SK-N-MC (cell line): Measurements from ENCODE around the gene IL10RB.

Experiments
- DNase-seq: peaks from one replicate; pipeline ENCODE4 v3.0.0-alpha.2; 2011; ENCODE audit warnings: low read depth, low spot score
- H3K27ac ChIP-seq: fragments of 200-600 bp; sonication (generic); 2 replicates; pipeline ENCODE4 v1.5.1; 2016; ENCODE audit warnings: mixed run types
- H3K36me3 ChIP-seq: fragments of 200-600 bp; sonication (generic); 2 replicates; pipeline ENCODE4 v1.6.1; 2017; ENCODE audit warnings: antibody characterized with exemption, low read length, mixed read lengths; ENCODE audit not compliant: insufficient read depth
- H3K4me3 ChIP-seq: fragments of 200-600 bp; sonication (generic); 2 replicates; pipeline ENCODE4 v1.5.1; 2016
- H3K9ac ChIP-seq: fragments of 200-600 bp; sonication (generic); 2 replicates; pipeline ENCODE4 v1.8.0; 2017; ENCODE audit warnings: mixed run types, mixed read lengths; ENCODE audit not compliant: insufficient read length
- H3K9me3 ChIP-seq: fragments of 200-600 bp; sonication (generic); 2 replicates; pipeline ENCODE4 v1.6.1; 2017; ENCODE audit warnings: low read depth, mild to moderate bottlenecking, antibody characterized with exemption, low read length, moderate library complexity, mixed read lengths
- EZH2 ChIP-seq: fragments of 200-600 bp; sonication (generic); IDR thresholded peaks from one replicate; pipeline ENCODE4 v1.6.1; 2017; ENCODE audit warnings: antibody characterized with exemption
- FOXP2 ChIP-seq: optimal IDR thresholded peaks from 2 replicates; pipeline ENCODE3; 2011; ENCODE audit warnings: mild to moderate bottlenecking, moderate library complexity; ENCODE audit not compliant: insufficient read depth; ENCODE audit errors: extremely low read length, control extremely low read depth
- POLR2AphosphoS5 ChIP-seq: IDR thresholded peaks from 2 replicates; pipeline ENCODE4 v1.6.1; 2012; ENCODE audit warnings: mild to moderate bottlenecking, low read depth, low read length, borderline replicate concordance

The IL10RB gene

DNA sequence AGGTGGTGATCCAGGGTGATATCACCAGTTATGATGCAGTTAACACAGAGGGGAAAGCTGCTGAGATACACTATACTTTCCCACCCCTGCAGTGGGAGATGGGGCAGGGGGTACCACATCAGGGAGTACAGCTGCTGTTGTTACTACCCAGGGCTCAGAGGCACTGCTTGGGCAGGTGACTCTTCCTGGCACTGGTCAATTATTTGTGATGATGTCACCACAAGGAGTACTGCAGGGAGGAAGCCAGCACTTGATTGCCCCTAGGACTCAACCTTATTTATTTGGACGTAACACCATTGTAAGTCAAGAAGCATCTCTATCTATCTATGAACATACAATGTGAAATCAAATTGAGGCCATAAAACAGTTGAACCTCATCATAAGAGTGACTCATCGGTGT is 68.7 kb downstream of the IL10RB start:
- no peak for TF ChIP-seq FOXP2
- TF ChIP-seq EZH2: no peak
- no peak overlapping the region for H3K27ac ChIP-seq
- H3K9me3 ChIP-seq: peaks cover 7% of the 10 kb centered on the region; the same call in 1 of the 2 replicates
- H3K4me3 ChIP-seq: no peak overlapping the region
- DNase-seq: no peak
- H3K36me3 ChIP-seq: peaks cover 35% of the 10 kb centered on the region
- H3K9ac ChIP-seq: no peak overlapping the region

- Histone ChIP-seq H3K9ac (no peak overlapping the region), H3K4me3 (no peak overlapping the region), H3K36me3 (peaks cover 19% of the 10 kb centered on the region), H3K9me3 (0 out of 2 replicates have a peak, but pooled peaks cover 3% of the 10 kb centered on the region), H3K27ac (no peak overlapping the region)
- TF ChIP-seq POLR2AphosphoS5 (no peak), FOXP2 (no peak), EZH2 (no peak)
- no peak for DNase-seq
Observed at GRCh38 chr21:33339135-33339534, 73.0 kb downstream of the IL10RB start.

GRCh38 chr21:33339918-33340317 is 73.8 kb downstream of the IL10RB start:
- Histone ChIP-seq H3K27ac (no peak overlapping the region), H3K9me3 (0 out of 2 replicates have a peak, but pooled peaks cover 3% of the 10 kb centered on the region), H3K36me3 (peaks cover 21% of the 10 kb centered on the region), H3K9ac (no peak overlapping the region), H3K4me3 (no peak overlapping the region)
- DNase-seq: no peak
- TF ChIP-seq FOXP2: no peak
- no peak for TF ChIP-seq EZH2
- TF ChIP-seq POLR2AphosphoS5: no peak

DNA sequence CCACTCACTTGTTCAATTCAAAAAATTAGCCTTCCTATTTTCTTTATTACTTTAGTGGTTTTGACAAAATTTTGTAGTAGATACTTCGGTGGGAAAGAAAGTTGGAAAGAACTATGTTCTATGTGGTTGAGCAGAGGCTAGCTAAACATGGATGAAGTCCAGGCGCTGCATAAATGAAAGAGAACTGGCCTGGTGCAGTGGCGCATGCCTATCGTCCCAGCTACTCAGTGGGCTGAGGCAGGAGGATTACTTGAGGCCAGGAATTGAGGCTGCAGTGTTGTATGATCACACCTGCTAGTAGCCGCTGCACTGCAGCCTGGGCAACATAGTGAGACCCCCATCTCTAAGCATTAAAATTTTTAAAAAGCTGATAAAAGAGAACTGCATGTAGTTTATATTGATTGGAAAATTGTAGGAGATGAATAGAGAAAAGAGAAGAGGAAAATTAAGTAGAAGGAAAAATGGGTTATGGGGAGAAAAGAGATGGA is 79.6 kb downstream of the IL10RB start:
- no peak overlapping the region for H3K4me3 ChIP-seq
- H3K9me3 ChIP-seq: no peaks in the 10 kb centered on the region
- peaks cover 43% of the 10 kb centered on the region for H3K36me3 ChIP-seq
- H3K9ac ChIP-seq: no peak overlapping the region
- no peak for DNase-seq
- no peak for TF ChIP-seq FOXP2
- no peak for TF ChIP-seq POLR2AphosphoS5
- no peak for TF ChIP-seq EZH2
- H3K27ac ChIP-seq: no peak overlapping the region
